ENCODE results near the gene ETV5.

ETV5 gene

GRCh38 chr3:186059192-186059591 lies 49.7 kb downstream of the ETV5 start:
- Histone ChIP-seq H2AFZ (ENCODE audit: low read depth) (no peak overlapping the region), H3K79me2 (ENCODE audit: insufficient read depth, low read depth) (no peaks in the 10 kb centered on the region), H3K27ac (no peak overlapping the region), H3K4me2 (peak overlapping the region; percentile 40), H3K9ac (no peak overlapping the region), H3K27me3 (ENCODE audit: insufficient read depth, low read depth) (peaks cover 36% of the 10 kb centered on the region), H4K20me1 (ENCODE audit: insufficient read depth) (peaks cover 7% of the 10 kb centered on the region; the same call in 1 of the 2 replicates), H3K4me3 (IDR thresholded peaks at IDR 0.05; ENCODE audit: insufficient read depth, low read depth, low read length) (peak overlapping the region; percentile 51), H3K4me1 (ENCODE audit: low read depth, poor library complexity, severe bottlenecking) (peaks cover 43% of the 10 kb centered on the region), H3K36me3 (ENCODE audit: insufficient read depth) (no peaks in the 10 kb centered on the region)
- TF ChIP-seq, protein P1, sequence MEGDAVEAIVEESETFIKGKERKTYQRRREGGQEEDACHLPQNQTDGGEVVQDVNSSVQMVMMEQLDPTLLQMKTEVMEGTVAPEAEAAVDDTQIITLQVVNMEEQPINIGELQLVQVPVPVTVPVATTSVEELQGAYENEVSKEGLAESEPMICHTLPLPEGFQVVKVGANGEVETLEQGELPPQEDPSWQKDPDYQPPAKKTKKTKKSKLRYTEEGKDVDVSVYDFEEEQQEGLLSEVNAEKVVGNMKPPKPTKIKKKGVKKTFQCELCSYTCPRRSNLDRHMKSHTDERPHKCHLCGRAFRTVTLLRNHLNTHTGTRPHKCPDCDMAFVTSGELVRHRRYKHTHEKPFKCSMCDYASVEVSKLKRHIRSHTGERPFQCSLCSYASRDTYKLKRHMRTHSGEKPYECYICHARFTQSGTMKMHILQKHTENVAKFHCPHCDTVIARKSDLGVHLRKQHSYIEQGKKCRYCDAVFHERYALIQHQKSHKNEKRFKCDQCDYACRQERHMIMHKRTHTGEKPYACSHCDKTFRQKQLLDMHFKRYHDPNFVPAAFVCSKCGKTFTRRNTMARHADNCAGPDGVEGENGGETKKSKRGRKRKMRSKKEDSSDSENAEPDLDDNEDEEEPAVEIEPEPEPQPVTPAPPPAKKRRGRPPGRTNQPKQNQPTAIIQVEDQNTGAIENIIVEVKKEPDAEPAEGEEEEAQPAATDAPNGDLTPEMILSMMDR (conservative IDR thresholded peaks at IDR 0.05; ENCODE audit: low read depth, low read length), result no peak

DNA sequence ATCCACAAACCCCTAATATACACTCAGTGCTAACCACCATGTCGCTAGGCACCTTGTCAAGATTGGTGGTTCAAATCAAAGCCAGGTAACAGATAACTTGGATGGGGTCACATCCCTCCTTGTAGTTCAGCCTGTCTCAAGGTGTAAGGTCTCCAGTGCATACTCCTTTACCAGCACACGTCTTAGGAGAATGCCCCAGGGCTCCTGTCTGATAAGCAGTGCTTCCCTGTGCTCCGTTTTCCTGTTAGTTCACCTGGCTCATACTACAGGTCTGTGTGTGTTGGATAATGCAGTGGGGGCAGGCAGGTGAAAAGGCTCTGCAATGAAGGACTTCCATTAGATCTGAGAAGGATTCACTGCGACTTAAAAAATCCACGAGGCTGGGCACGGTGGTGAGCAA lies 50.7 kb downstream of the ETV5 start:
- H3K9ac ChIP-seq, result no peak overlapping the region
- no peak overlapping the region for H3K4me3 ChIP-seq (IDR thresholded peaks at IDR 0.05; ENCODE audit: insufficient read depth, low read depth, low read length)
- H3K79me2 ChIP-seq (ENCODE audit: insufficient read depth, low read depth), result no peaks in the 10 kb centered on the region
- no peaks in the 10 kb centered on the region for H3K36me3 ChIP-seq (ENCODE audit: insufficient read depth)
- no peak overlapping the region for H3K27ac ChIP-seq
- H4K20me1 ChIP-seq (ENCODE audit: insufficient read depth), result peaks cover 7% of the 10 kb centered on the region; the same call in 1 of the 2 replicates
- no peak overlapping the region for H3K4me2 ChIP-seq
- TF ChIP-seq, protein P1 (conservative IDR thresholded peaks at IDR 0.05; ENCODE audit: low read depth, low read length), result no peak
- H3K27me3 ChIP-seq (ENCODE audit: insufficient read depth, low read depth), result peaks cover 36% of the 10 kb centered on the region
- H2AFZ ChIP-seq (ENCODE audit: low read depth), result no peak overlapping the region
- H3K4me1 ChIP-seq (ENCODE audit: low read depth, poor library complexity, severe bottlenecking), result peaks cover 43% of the 10 kb centered on the region

- H2AFZ ChIP-seq (ENCODE audit: low read depth), result no peak overlapping the region
- peaks cover 36% of the 10 kb centered on the region for H3K27me3 ChIP-seq (ENCODE audit: insufficient read depth, low read depth)
- H3K4me1 ChIP-seq (ENCODE audit: low read depth, poor library complexity, severe bottlenecking), result peaks cover 43% of the 10 kb centered on the region
- no peak overlapping the region for H3K4me2 ChIP-seq
- no peak overlapping the region for H3K27ac ChIP-seq
- H3K79me2 ChIP-seq (ENCODE audit: insufficient read depth, low read depth), result no peaks in the 10 kb centered on the region
- no peak overlapping the region for H3K4me3 ChIP-seq (IDR thresholded peaks at IDR 0.05; ENCODE audit: insufficient read depth, low read depth, low read length)
- peaks cover 7% of the 10 kb centered on the region; the same call in 1 of the 2 replicates for H4K20me1 ChIP-seq (ENCODE audit: insufficient read depth)
- TF ChIP-seq, protein P1 (conservative IDR thresholded peaks at IDR 0.05; ENCODE audit: low read depth, low read length), result no peak
- H3K9ac ChIP-seq, result no peak overlapping the region
- no peaks in the 10 kb centered on the region for H3K36me3 ChIP-seq (ENCODE audit: insufficient read depth)
Measured at GRCh38 chr3:186057594-186057993, 51.3 kb downstream of the ETV5 start.

GRCh38 chr3:186054792-186055352 lies 54.0 kb downstream of the ETV5 start:
- Histone ChIP-seq H3K79me2 (ENCODE audit: insufficient read depth, low read depth) (no peaks in the 10 kb centered on the region), H3K4me2 (no peak overlapping the region), H3K27me3 (ENCODE audit: insufficient read depth, low read depth) (peaks cover 22% of the 10 kb centered on the region), H4K20me1 (ENCODE audit: insufficient read depth) (no peaks in the 10 kb centered on the region; the same call in 1 of the 2 replicates), H3K4me3 (IDR thresholded peaks at IDR 0.05; ENCODE audit: insufficient read depth, low read depth, low read length) (no peak overlapping the region), H3K36me3 (ENCODE audit: insufficient read depth) (no peaks in the 10 kb centered on the region), H3K9ac (no peak overlapping the region), H3K4me1 (ENCODE audit: low read depth, poor library complexity, severe bottlenecking) (peaks cover 24% of the 10 kb centered on the region), H3K27ac (no peak overlapping the region), H2AFZ (ENCODE audit: low read depth) (no peak overlapping the region)
- TF ChIP-seq, protein P1 (conservative IDR thresholded peaks at IDR 0.05; ENCODE audit: low read depth, low read length), result no peak
